Right lobe of liver (tissue), 6 donors: ENCODE measurements around the gene CPB1. TPM values are rescaled to one million over a fixed set of nuclear protein-coding genes. Genes with fewer than 3 reads are reported as not detected.

Source experiments
- ATAC-seq, 4 donors: fragments of 200-7000 bp; cut with Tn5 transposase; one replicate each; pipeline ENCODE4 v1.9.1; 2020; ENCODE audit warnings: mild to moderate bottlenecking in 4 of 4, moderate library complexity in 4 of 4
- DNase-seq, 3 donors: peaks; one replicate each; pipeline ENCODE4 v3.0.0-alpha.2; 2020
- H3K27ac ChIP-seq, 3 donors: fragments of 200-600 bp; one replicate each; pipeline ENCODE4 v1.8.0; 2022
- H3K27me3 ChIP-seq, 2 donors: fragments of 200-600 bp; one replicate each; pipeline ENCODE4 v1.8.0; 2022
- H3K36me3 ChIP-seq, 4 donors: fragments of 200-600 bp; sonication (generic) in 1 of 4; one replicate each; pipeline versions ENCODE4 v1.5.1 to v1.8.0; 2017 to 2022; ENCODE audit warnings: control low read depth in 1 of 4
- H3K4me1 ChIP-seq, 4 donors: fragments of 200-600 bp; sonication (generic) in 1 of 4; one replicate each; pipeline versions ENCODE4 v1.5.1 to v1.8.0; 2017 to 2022; ENCODE audit warnings: control low read depth in 1 of 4
- H3K4me3 ChIP-seq, 3 donors: fragments of 200-600 bp; one replicate each; pipeline ENCODE4 v1.8.0; 2022
- H3K9me3 ChIP-seq, 4 donors: fragments of 200-600 bp; sonication (generic) in 1 of 4; one replicate each; pipeline versions ENCODE4 v1.5.1 to v1.8.0; 2017 to 2022; ENCODE audit warnings: control low read depth in 1 of 4
- POLR2A ChIP-seq: fragments of 450-650 bp; IDR thresholded peaks from one replicate; pipeline ENCODE4 v1.6.1; 2017; ENCODE audit warnings: antibody characterized with exemption, mild to moderate bottlenecking
- WGBS: methylation state at CpG from one replicate; pipeline ENCODE4 v1.1.6; 2018; ENCODE audit warnings: low coverage, low lambda C conversion rate; ENCODE audit not compliant: insufficient coverage; ENCODE audit errors: missing lambda C conversion rate; 5-methylcytosine and 5-hydroxymethylcytosine counted together
- intact Hi-C, 2 donors: fragments of 100-400 bp; cut with DNase I; formaldehyde crosslinking; loops; one replicate each; pipeline versions ENCODE4 v1.11.2 to v1.14.1; 2022
- total RNA-seq, 6 experiments: library from RNA; depleted of rRNA in 2 of 6; stranded (reverse); fragments of >200 nt in 2 of 6; fragmentation: NEBNext Ultra II Directional in 3 of 6; extraction: Animal tissue kit (Norgen Biotek cat#: 25700) in 3 of 6; gene quantifications; one replicate each; pipeline versions ENCODE4 v1.1.0 to v1.2.4, GENCODE V29; 2016 to 2023
- TF ChIP-seq, protein P1 (sequence below), 4 donors: fragments of 200-600 bp in 3 of 4; fragments of 450-650 bp in 1 of 4; IDR thresholded peaks; one replicate each; pipeline versions ENCODE4 v1.5.1 to v1.8.0; 2016 to 2022; ENCODE audit warnings: antibody characterized with exemption in 4 of 4, mild to moderate bottlenecking in 2 of 4
- donor health status: DM: no; HTN: yes; CAD: no.
- donor health status: DM: no; HTN: no; CAD: no.
- donor health status: DM: no; HTN: no; CAD: no.
- donor health status: DM: no; HTN: yes; CAD: no.
- donor health status: DM: no; HTN: yes; CAD: no.

The CPB1 gene
- total RNA-seq, 6 experiments from 2014 or later: 0.31 to 0.44 TPM; not detected in 4

DNA sequence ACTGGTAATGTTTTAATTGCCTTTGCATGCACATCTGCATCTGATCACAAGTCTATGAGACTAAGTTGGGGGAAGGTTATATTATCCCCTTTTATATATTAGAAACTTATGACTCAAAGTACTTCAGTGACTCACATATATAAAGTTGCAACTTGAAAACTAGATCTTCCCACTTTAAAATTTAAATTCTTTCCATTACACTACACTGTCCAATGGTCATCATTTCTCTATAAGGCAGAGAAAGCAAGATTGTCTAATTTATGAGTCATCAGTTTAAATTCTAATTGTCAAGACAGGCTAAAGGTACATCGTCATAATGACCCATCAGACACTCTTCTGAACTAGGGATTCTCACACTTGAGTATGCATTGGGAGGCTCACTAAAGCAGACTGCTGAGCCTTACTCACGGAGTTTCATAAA lies 75.4 kb downstream of the CPB1 start:
- H3K27me3 ChIP-seq: no peaks in the 10 kb centered on the region
- TF ChIP-seq, protein P1, sequence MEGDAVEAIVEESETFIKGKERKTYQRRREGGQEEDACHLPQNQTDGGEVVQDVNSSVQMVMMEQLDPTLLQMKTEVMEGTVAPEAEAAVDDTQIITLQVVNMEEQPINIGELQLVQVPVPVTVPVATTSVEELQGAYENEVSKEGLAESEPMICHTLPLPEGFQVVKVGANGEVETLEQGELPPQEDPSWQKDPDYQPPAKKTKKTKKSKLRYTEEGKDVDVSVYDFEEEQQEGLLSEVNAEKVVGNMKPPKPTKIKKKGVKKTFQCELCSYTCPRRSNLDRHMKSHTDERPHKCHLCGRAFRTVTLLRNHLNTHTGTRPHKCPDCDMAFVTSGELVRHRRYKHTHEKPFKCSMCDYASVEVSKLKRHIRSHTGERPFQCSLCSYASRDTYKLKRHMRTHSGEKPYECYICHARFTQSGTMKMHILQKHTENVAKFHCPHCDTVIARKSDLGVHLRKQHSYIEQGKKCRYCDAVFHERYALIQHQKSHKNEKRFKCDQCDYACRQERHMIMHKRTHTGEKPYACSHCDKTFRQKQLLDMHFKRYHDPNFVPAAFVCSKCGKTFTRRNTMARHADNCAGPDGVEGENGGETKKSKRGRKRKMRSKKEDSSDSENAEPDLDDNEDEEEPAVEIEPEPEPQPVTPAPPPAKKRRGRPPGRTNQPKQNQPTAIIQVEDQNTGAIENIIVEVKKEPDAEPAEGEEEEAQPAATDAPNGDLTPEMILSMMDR (IDR thresholded peaks at IDR 0.05): no peak
- no peak for TF ChIP-seq POLR2A
- DNase-seq: no peak
- H3K36me3 ChIP-seq: no peaks in the 10 kb centered on the region
- ATAC-seq: no peak
- WGBS: 70% methylated on average over 2 of the region's 2 CpGs
- H3K4me3 ChIP-seq: no peak overlapping the region
- no peak overlapping the region for H3K27ac ChIP-seq
- H3K9me3 ChIP-seq: no peaks in the 10 kb centered on the region
- intact Hi-C loops: no loop called here
- H3K4me1 ChIP-seq: no peaks in the 10 kb centered on the region

- intact Hi-C loops: no loop called here
- no peaks in the 10 kb centered on the region for H3K4me1 ChIP-seq
- H3K4me3 ChIP-seq: no peak overlapping the region
- H3K27ac ChIP-seq: no peak overlapping the region
- H3K27me3 ChIP-seq: no peaks in the 10 kb centered on the region
- TF ChIP-seq, protein P1 (IDR thresholded peaks at IDR 0.05): no peak
- no peak for TF ChIP-seq POLR2A
- ATAC-seq (no peak), DNase-seq (no peak)
- H3K9me3 ChIP-seq: no peaks in the 10 kb centered on the region
- H3K36me3 ChIP-seq: no peaks in the 10 kb centered on the region
Measured at GRCh38 chr3:148903941-148904340, 76.3 kb downstream of the CPB1 start.

- Histone ChIP-seq H3K9me3 (no peaks in the 10 kb centered on the region), H3K4me3 (no peak overlapping the region), H3K4me1 (no peaks in the 10 kb centered on the region), H3K27me3 (no peaks in the 10 kb centered on the region), H3K36me3 (no peaks in the 10 kb centered on the region), H3K27ac (no peak overlapping the region)
- ATAC-seq (no peak), DNase-seq (no peak)
- no peak for TF ChIP-seq POLR2A
- WGBS: 73% methylated on average over 2 of the region's 2 CpGs
- intact Hi-C loops: no loop called here
Measured at GRCh38 chr3:148906667-148907066, 79.1 kb downstream of the CPB1 start.

Other genes starting within 250 kb of the CPB1 start
- gene AGTR1, start 129.9 kb upstream of the CPB1 start, total RNA-seq: 10 to 100 TPM; 23.9 to 46.5 (median 36.3) TPM
- gene CPA3, start 37.5 kb downstream of the CPB1 start, total RNA-seq: under 1 TPM in 5 of 6 experiments, not detected in 1; 0.12 to 0.27 (median 0.22) TPM
- 10 to 100 TPM in 3 of 6 experiments, 1 to 10 TPM in 3; 6.6 to 16.3 (median 10.3) TPM for gene GYG1, start 163.7 kb downstream of the CPB1 start, total RNA-seq